H1 (cell line): ENCODE results near the gene VWA2. TPM values are rescaled to one million over a fixed set of nuclear protein-coding genes. Genes with fewer than 3 reads are reported as not detected.
A peak's percentile ranks its signal among the peaks of the same experiment; 100 is the strongest.

ENCODE experiments used
- BCL11A ChIP-seq, 2 experiments: IDR thresholded peaks; one replicate each; pipeline ENCODE4 v1.6.1; 2011; ENCODE audit warnings: low read depth in 2 of 2, low read length in 2 of 2, mild to moderate bottlenecking in 2 of 2
- CREB1 ChIP-seq: IDR thresholded peaks from 2 replicates; pipeline ENCODE4 v1.6.1; 2012; ENCODE audit warnings: inconsistent platforms
- HDAC6 ChIP-seq: IDR thresholded peaks from one replicate; pipeline ENCODE4 v1.7.1; 2012; ENCODE audit warnings: low read depth, mild to moderate bottlenecking, inconsistent platforms, low read length, moderate library complexity
- JUND ChIP-seq: IDR thresholded peaks from 2 replicates; pipeline ENCODE4 v1.6.1; 2011; ENCODE audit warnings: mild to moderate bottlenecking, improper control_type of control experiment, low read length
- NANOG ChIP-seq: IDR thresholded peaks from 2 replicates; pipeline ENCODE4 v1.6.1; 2011; ENCODE audit warnings: low read length, low read depth, mild to moderate bottlenecking, inconsistent platforms; ENCODE audit not compliant: insufficient read depth, poor library complexity, severe bottlenecking
- PHF8 ChIP-seq: fragments of 200-600 bp; sonication (generic); conservative IDR thresholded peaks from 2 replicates; pipeline ENCODE4 v1.7.1; 2012; ENCODE audit warnings: low read depth, mild to moderate bottlenecking, inconsistent platforms, low read length, moderate library complexity
- POU5F1 ChIP-seq: IDR thresholded peaks from 2 replicates; pipeline ENCODE4 v1.6.1; 2011; ENCODE audit warnings: low read depth, mild to moderate bottlenecking, low read length, moderate library complexity
- RFX5 ChIP-seq: IDR thresholded peaks from 2 replicates; pipeline ENCODE4 v1.6.1; 2011; ENCODE audit warnings: low read depth, low read length, improper control_type of control experiment, borderline replicate concordance
- polyA plus RNA-seq, 7 experiments: library from polyadenylated mRNA; depleted of rRNA in 3 of 7; stranded (reverse) in 5 of 7; unstranded in 2 of 7; fragments of >200 nt in 5 of 7; fragments of 200-250 nt in 2 of 7; gene quantifications; 1 replicate in 5 of 7; 2 replicates in 1 of 7; 4 replicates in 1 of 7; pipeline versions ENCODE4 v1.2.1 to v1.2.3, GENCODE V29; 2011 to 2013; ENCODE audit warnings: missing spikeins in 2 of 7, mixed read lengths in 2 of 7
- total RNA-seq: library from RNA; stranded (reverse); fragmentation: NEBNext Ultra II Directional; extraction: Animal tissue kit (Norgen Biotek cat#: 25700); gene quantifications from 2 replicates; pipeline ENCODE4 v1.2.1, GENCODE V29; 2021
- TF ChIP-seq, protein P1 (sequence below): fragments of 300-600 bp; sonication (generic); IDR thresholded peaks from 2 replicates; pipeline ENCODE4 v1.7.1; 2012; ENCODE audit warnings: low read length, moderate library complexity, mild to moderate bottlenecking, inconsistent platforms; ENCODE audit not compliant: insufficient replicate concordance

Gene VWA2
- total and polyA plus RNA-seq, 2 of the 8 experiments (the other 6 are each of a cell fraction or from before 2014, with no cell fraction given), result 2.8 to 2.9 TPM

DNA sequence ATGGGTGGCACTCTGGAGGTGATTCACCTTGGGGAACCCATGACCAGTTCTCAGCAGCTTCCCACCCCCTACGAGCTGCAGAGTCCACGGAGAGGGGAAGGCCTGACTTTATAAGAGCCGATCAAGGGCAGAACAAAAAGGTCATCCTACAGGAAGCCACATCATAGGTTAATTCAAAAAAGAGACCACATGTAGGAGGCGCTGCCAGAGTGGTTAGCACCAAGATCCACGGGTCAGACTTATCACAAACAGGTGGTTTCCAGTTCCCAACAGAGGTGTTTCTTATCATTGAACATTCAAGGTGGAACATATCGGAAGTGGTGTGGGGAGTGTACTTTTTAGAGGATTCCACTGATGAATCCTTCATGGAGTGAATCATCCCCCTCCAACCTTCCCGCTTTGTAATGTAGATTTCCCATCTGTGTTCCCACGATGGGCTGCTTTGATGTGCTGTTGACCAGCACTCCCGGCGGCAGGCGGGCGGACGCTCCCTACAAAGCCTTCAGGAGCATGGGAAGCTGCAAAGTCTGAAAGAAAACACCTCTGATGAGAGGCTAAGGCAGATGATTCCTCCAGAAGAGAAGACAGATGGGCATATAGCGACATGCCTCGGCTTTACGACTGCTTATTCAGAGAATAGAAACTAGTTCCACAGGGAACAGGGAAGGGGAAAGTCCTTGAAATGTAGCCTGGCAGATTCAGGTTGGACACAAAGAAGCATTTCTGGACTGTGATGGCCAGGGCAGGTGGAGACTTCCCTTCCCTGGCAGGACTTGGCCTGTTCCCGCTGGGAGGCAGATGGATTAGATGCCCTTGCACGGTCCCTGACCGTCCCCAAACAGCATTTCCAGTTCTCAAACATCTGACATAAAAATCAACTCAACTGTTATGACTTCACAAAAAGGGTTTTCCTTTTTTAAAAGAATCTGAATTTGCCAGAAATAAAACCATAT lies 98.7 kb downstream of the VWA2 start (continued):
- TF ChIP-seq, protein P1, sequence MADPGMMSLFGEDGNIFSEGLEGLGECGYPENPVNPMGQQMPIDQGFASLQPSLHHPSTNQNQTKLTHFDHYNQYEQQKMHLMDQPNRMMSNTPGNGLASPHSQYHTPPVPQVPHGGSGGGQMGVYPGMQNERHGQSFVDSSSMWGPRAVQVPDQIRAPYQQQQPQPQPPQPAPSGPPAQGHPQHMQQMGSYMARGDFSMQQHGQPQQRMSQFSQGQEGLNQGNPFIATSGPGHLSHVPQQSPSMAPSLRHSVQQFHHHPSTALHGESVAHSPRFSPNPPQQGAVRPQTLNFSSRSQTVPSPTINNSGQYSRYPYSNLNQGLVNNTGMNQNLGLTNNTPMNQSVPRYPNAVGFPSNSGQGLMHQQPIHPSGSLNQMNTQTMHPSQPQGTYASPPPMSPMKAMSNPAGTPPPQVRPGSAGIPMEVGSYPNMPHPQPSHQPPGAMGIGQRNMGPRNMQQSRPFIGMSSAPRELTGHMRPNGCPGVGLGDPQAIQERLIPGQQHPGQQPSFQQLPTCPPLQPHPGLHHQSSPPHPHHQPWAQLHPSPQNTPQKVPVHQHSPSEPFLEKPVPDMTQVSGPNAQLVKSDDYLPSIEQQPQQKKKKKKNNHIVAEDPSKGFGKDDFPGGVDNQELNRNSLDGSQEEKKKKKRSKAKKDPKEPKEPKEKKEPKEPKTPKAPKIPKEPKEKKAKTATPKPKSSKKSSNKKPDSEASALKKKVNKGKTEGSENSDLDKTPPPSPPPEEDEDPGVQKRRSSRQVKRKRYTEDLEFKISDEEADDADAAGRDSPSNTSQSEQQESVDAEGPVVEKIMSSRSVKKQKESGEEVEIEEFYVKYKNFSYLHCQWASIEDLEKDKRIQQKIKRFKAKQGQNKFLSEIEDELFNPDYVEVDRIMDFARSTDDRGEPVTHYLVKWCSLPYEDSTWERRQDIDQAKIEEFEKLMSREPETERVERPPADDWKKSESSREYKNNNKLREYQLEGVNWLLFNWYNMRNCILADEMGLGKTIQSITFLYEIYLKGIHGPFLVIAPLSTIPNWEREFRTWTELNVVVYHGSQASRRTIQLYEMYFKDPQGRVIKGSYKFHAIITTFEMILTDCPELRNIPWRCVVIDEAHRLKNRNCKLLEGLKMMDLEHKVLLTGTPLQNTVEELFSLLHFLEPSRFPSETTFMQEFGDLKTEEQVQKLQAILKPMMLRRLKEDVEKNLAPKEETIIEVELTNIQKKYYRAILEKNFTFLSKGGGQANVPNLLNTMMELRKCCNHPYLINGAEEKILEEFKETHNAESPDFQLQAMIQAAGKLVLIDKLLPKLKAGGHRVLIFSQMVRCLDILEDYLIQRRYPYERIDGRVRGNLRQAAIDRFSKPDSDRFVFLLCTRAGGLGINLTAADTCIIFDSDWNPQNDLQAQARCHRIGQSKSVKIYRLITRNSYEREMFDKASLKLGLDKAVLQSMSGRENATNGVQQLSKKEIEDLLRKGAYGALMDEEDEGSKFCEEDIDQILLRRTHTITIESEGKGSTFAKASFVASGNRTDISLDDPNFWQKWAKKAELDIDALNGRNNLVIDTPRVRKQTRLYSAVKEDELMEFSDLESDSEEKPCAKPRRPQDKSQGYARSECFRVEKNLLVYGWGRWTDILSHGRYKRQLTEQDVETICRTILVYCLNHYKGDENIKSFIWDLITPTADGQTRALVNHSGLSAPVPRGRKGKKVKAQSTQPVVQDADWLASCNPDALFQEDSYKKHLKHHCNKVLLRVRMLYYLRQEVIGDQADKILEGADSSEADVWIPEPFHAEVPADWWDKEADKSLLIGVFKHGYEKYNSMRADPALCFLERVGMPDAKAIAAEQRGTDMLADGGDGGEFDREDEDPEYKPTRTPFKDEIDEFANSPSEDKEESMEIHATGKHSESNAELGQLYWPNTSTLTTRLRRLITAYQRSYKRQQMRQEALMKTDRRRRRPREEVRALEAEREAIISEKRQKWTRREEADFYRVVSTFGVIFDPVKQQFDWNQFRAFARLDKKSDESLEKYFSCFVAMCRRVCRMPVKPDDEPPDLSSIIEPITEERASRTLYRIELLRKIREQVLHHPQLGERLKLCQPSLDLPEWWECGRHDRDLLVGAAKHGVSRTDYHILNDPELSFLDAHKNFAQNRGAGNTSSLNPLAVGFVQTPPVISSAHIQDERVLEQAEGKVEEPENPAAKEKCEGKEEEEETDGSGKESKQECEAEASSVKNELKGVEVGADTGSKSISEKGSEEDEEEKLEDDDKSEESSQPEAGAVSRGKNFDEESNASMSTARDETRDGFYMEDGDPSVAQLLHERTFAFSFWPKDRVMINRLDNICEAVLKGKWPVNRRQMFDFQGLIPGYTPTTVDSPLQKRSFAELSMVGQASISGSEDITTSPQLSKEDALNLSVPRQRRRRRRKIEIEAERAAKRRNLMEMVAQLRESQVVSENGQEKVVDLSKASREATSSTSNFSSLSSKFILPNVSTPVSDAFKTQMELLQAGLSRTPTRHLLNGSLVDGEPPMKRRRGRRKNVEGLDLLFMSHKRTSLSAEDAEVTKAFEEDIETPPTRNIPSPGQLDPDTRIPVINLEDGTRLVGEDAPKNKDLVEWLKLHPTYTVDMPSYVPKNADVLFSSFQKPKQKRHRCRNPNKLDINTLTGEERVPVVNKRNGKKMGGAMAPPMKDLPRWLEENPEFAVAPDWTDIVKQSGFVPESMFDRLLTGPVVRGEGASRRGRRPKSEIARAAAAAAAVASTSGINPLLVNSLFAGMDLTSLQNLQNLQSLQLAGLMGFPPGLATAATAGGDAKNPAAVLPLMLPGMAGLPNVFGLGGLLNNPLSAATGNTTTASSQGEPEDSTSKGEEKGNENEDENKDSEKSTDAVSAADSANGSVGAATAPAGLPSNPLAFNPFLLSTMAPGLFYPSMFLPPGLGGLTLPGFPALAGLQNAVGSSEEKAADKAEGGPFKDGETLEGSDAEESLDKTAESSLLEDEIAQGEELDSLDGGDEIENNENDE, result no peak
- TF ChIP-seq POU5F1 (peak; percentile 72; the same call in 1 of the 2 replicates), HDAC6 (no peak), JUND (peak; percentile 48; the same call in 1 of the 2 replicates), BCL11A (IDR thresholded peaks at IDR 0.05; ENCODE audit: low read depth in 2 of 2, low read length in 2 of 2) (no peak), PHF8 (no peak), CREB1 (no peak), NANOG (peak; percentile 94), RFX5 (no peak)
